ENCODE data around the gene SOX30. TPM values are rescaled to one million over a fixed set of nuclear protein-coding genes. Genes with fewer than 3 reads are reported as not detected.

Gene SOX30
- total RNA-seq, 1 donor from 2014 or later = 0.13 TPM

- intact Hi-C loops (cut with DNase I) = no loop called here
- DNase-seq (no peak), ATAC-seq (ENCODE audit: poor library complexity) (no peak)
Observed at GRCh38 chr5:157593052-157593757, 59.0 kb downstream of the SOX30 start.

- ATAC-seq (ENCODE audit: poor library complexity) (no peak), DNase-seq (no peak)
- intact Hi-C loops (cut with DNase I) = no loop called here
Observed at GRCh38 chr5:157592594-157592993, 59.6 kb downstream of the SOX30 start.

- intact Hi-C loops (cut with DNase I) = no loop called here
- no peak for ATAC-seq (ENCODE audit: poor library complexity)
- DNase-seq = no peak
Observed at GRCh38 chr5:157590478-157590877, 61.8 kb downstream of the SOX30 start.

- intact Hi-C loops (cut with DNase I) = no loop called here
- ATAC-seq (ENCODE audit: poor library complexity) (no peak), DNase-seq (no peak)
Observed at GRCh38 chr5:157584628-157585027, 67.6 kb downstream of the SOX30 start.

GRCh38 chr5:157582731-157583620, 69.3 kb downstream of the SOX30 start:
- intact Hi-C loops (cut with DNase I) = no loop called here
- ATAC-seq (ENCODE audit: poor library complexity) (peak; percentile 93), DNase-seq (no peak)

GRCh38 chr5:157581901-157582300, 70.3 kb downstream of the SOX30 start:
- ATAC-seq (ENCODE audit: poor library complexity) (no peak), DNase-seq (no peak)
- intact Hi-C loops (cut with DNase I) = no loop called here

- intact Hi-C loops (cut with DNase I) = loop anchor here (10.0 kb wide), 1 partner anchor 137 kb away; no protein-coding TSS in a partner anchor
- no peak for ATAC-seq (ENCODE audit: poor library complexity)
- DNase-seq = no peak
Observed at GRCh38 chr5:157578079-157578780, 74.0 kb downstream of the SOX30 start.

- ATAC-seq (ENCODE audit: poor library complexity) (no peak), DNase-seq (no peak)
- intact Hi-C loops (cut with DNase I) = loop anchor here (10.0 kb wide), 1 partner anchor 138 kb away; no protein-coding TSS in a partner anchor
Observed at GRCh38 chr5:157576678-157577077, 75.6 kb downstream of the SOX30 start.

Other genes with a start within 250 kb of the SOX30 start
- gene NIPAL4, start 192.2 kb downstream of the SOX30 start, total RNA-seq = not detected
- gene ADAM19, start 76.7 kb downstream of the SOX30 start, total RNA-seq = 8.4 TPM
- gene C5orf52, start 19.1 kb upstream of the SOX30 start, total RNA-seq = not detected
- 4.1 TPM for gene THG1L, start 79.0 kb upstream of the SOX30 start, total RNA-seq
- 1.3 TPM for gene LSM11, start 91.3 kb upstream of the SOX30 start, total RNA-seq
- gene CLINT1, start 206.7 kb upstream of the SOX30 start, total RNA-seq = 55.5 TPM